ENCODE measurements around the gene GAS2.
A peak's percentile ranks its signal among the peaks of the same experiment; 100 is the strongest.

Gene GAS2

DNA sequence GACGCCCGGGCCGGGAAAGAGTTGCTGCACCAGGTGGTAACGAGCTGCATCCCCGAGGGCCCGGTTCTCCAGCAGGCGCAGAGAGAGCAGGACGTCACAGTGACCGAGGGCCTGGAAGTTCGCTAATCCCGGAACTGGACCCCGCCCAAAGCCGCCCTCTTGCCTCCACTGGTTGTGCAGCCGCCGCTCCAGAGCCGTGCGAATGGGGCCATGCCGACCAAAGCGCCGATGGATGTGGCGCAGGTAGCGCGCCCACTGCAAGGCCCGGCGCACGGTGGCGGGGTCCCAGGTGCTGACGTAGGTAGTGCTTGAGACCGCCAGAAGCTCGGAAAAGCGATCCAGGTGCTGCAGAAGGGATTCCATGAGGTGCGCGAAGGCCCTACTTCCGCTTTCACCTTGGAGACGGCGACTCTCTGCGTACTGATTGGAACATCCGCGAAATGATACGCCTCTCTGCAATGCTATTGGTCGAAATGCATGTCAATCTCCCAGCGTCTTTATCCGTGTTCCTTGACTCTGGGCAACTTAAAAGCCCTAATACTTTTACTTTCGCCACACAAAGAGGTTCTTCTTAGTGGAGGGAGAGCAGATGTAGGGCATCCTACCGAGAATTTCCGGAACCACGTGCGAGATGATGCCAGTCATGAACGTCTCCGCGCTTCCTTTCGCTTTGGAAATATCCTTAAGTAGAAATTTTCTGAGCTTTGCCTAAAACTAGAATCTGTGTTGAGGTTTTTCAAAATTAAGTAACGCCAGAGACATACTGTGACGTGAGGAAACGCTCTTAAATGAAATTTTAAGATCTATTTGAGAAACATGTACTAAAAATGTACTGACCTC is 40.7 kb upstream of the GAS2 start, which contains the start of gene FANCF:
FANCF (minus strand) TSS at position 376 of the 840 bp plus-strand sequence; CDS start at position 363, 13 bp downstream.
- Histone ChIP-seq H4K20me1 (ENCODE audit: low read depth, low read length) (peaks cover 13% of the 10 kb centered on the region; the same call in 1 of the 2 replicates), H3K9ac (ENCODE audit: low read length) (peak within 1 kb of the TSS; percentile 81), H3K27me3 (ENCODE audit: low read length) (no peaks in the 10 kb centered on the region), H3K9me3 (ENCODE audit: insufficient read depth, low read length) (no peaks in the 10 kb centered on the region), H3K27ac (ENCODE audit: low read depth, low read length) (peak within 1 kb of the TSS; percentile 52), H3K79me2 (ENCODE audit: insufficient read depth, low read length) (peaks cover 25% of the 10 kb centered on the region), H3F3A (ENCODE audit: insufficient read depth) (peaks cover 7% of the 10 kb centered on the region; the same call in 1 of the 2 replicates), H3K4me2 (ENCODE audit: low read depth, low read length, poor library complexity, severe bottlenecking) (peak within 1 kb of the TSS; percentile 94), H3K9me2 (replicated peaks; ENCODE audit: insufficient read depth, low read length) (no peaks in the 10 kb centered on the region), H3K4me3 (ENCODE audit: insufficient read depth, low read length, poor library complexity, severe bottlenecking) (peak within 1 kb of the TSS; percentile 88), H2AFZ (ENCODE audit: low read depth, low read length, severe bottlenecking) (peak within 1 kb of the TSS; percentile 96), H3K36me3 (ENCODE audit: low read length) (peaks cover 4% of the 10 kb centered on the region; the same call in 1 of the 2 replicates)
- TF ChIP-seq, protein P1, sequence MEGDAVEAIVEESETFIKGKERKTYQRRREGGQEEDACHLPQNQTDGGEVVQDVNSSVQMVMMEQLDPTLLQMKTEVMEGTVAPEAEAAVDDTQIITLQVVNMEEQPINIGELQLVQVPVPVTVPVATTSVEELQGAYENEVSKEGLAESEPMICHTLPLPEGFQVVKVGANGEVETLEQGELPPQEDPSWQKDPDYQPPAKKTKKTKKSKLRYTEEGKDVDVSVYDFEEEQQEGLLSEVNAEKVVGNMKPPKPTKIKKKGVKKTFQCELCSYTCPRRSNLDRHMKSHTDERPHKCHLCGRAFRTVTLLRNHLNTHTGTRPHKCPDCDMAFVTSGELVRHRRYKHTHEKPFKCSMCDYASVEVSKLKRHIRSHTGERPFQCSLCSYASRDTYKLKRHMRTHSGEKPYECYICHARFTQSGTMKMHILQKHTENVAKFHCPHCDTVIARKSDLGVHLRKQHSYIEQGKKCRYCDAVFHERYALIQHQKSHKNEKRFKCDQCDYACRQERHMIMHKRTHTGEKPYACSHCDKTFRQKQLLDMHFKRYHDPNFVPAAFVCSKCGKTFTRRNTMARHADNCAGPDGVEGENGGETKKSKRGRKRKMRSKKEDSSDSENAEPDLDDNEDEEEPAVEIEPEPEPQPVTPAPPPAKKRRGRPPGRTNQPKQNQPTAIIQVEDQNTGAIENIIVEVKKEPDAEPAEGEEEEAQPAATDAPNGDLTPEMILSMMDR (IDR thresholded peaks at IDR 0.05; ENCODE audit: insufficient read depth, low read length, poor library complexity, severe bottlenecking): no peak
- no peak for TF ChIP-seq EZH2phosphoT487 (conservative IDR thresholded peaks at IDR 0.05; ENCODE audit: low read length)

DNA sequence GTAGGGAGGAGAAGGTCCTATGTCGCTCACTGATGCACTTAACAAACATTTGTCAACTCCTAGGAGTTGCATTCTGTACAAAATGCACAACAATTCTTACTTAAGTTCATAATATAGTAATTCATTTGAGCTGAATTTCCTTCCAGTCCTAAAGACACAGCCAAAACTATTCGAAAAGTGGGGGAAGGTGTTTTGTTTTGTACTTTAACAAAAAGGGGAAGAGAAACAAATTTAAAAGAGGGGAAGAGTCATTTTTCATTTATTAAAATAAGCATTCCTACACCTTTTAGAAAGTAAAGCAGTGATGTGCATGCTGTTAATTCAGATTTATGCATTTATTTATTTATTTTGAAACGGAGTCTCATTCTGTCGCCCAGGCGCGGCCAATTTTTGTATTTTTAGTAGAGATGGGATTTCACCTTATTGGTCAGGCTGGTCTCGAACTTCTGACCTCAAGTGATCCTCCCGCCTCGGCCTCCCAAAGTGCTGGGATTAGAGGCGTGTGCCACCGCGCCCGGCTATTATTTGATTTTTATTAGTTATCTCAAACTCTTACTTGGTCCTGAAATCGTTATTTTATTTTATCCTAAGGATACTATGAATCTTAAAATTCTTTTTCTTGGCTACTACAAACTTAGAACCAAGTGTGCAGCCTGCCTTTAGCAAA is 39.7 kb upstream of the GAS2 start:
- TF ChIP-seq, protein P1 (IDR thresholded peaks at IDR 0.05; ENCODE audit: insufficient read depth, low read length, poor library complexity, severe bottlenecking): no peak
- TF ChIP-seq EZH2phosphoT487 (conservative IDR thresholded peaks at IDR 0.05; ENCODE audit: low read length): no peak
- Histone ChIP-seq H3K79me2 (ENCODE audit: insufficient read depth, low read length) (peaks cover 25% of the 10 kb centered on the region), H3K27ac (ENCODE audit: low read depth, low read length) (no peak overlapping the region), H3K36me3 (ENCODE audit: low read length) (peaks cover 4% of the 10 kb centered on the region; the same call in 1 of the 2 replicates), H3K9me2 (replicated peaks; ENCODE audit: insufficient read depth, low read length) (no peaks in the 10 kb centered on the region), H3K4me2 (ENCODE audit: low read depth, low read length, poor library complexity, severe bottlenecking) (peak overlapping the region; percentile 94), H3K4me3 (ENCODE audit: insufficient read depth, low read length, poor library complexity, severe bottlenecking) (peak overlapping the region; percentile 88), H4K20me1 (ENCODE audit: low read depth, low read length) (peaks cover 13% of the 10 kb centered on the region; the same call in 1 of the 2 replicates), H3K9me3 (ENCODE audit: insufficient read depth, low read length) (no peaks in the 10 kb centered on the region), H3K9ac (ENCODE audit: low read length) (peak overlapping the region; percentile 81; the same call in 1 of the 2 replicates), H2AFZ (ENCODE audit: low read depth, low read length, severe bottlenecking) (peak overlapping the region; percentile 96), H3K27me3 (ENCODE audit: low read length) (no peaks in the 10 kb centered on the region), H3F3A (ENCODE audit: insufficient read depth) (peaks cover 7% of the 10 kb centered on the region; the same call in 1 of the 2 replicates)

- Histone ChIP-seq H3K4me2 (ENCODE audit: low read depth, low read length, poor library complexity, severe bottlenecking) (no peak overlapping the region), H3K36me3 (ENCODE audit: low read length) (peaks cover 4% of the 10 kb centered on the region; the same call in 1 of the 2 replicates), H3K27ac (ENCODE audit: low read depth, low read length) (no peak overlapping the region), H3K9me2 (replicated peaks; ENCODE audit: insufficient read depth, low read length) (no peaks in the 10 kb centered on the region), H3K9ac (ENCODE audit: low read length) (no peak overlapping the region), H3K4me3 (ENCODE audit: insufficient read depth, low read length, poor library complexity, severe bottlenecking) (no peak overlapping the region), H2AFZ (ENCODE audit: low read depth, low read length, severe bottlenecking) (no peak overlapping the region), H3F3A (ENCODE audit: insufficient read depth) (peaks cover 7% of the 10 kb centered on the region; the same call in 1 of the 2 replicates), H3K27me3 (ENCODE audit: low read length) (no peaks in the 10 kb centered on the region), H3K79me2 (ENCODE audit: insufficient read depth, low read length) (peaks cover 25% of the 10 kb centered on the region), H3K9me3 (ENCODE audit: insufficient read depth, low read length) (no peaks in the 10 kb centered on the region), H4K20me1 (ENCODE audit: low read depth, low read length) (peaks cover 13% of the 10 kb centered on the region; the same call in 1 of the 2 replicates)
- no peak for TF ChIP-seq EZH2phosphoT487 (conservative IDR thresholded peaks at IDR 0.05; ENCODE audit: low read length)
- TF ChIP-seq, protein P1 (IDR thresholded peaks at IDR 0.05; ENCODE audit: insufficient read depth, low read length, poor library complexity, severe bottlenecking): no peak
These were observed 39.0 kb upstream of the GAS2 start for GRCh38 chr11:22627421-22627820.
